ENCODE results near the gene UQCRQ. TPM values are rescaled to one million over a fixed set of nuclear protein-coding genes. Genes with fewer than 3 reads are reported as not detected.

UQCRQ gene
- total and polyA plus RNA-seq, 2 of the 13 experiments (the other 11 are each of a cell fraction or from before 2014, with no cell fraction given) = 257 to 575 TPM

- TF ChIP-seq MEIS2 (CRISPR knock-in tag; IDR thresholded peaks at IDR 0.05) (peak; percentile 95), ZNF660 (CRISPR knock-in tag; IDR thresholded peaks at IDR 0.05; ENCODE audit: borderline replicate concordance, low read depth) (no peak), RARG (CRISPR knock-in tag; IDR thresholded peaks at IDR 0.05; ENCODE audit: low read depth) (no peak), TGIF2 (CRISPR knock-in tag; IDR thresholded peaks at IDR 0.05) (peak; percentile 65; the same call in 1 of the 2 replicates), ZNF841 (CRISPR knock-in tag; IDR thresholded peaks at IDR 0.05; ENCODE audit: borderline replicate concordance) (no peak), MAFF (IDR thresholded peaks at IDR 0.05; ENCODE audit: low read depth, low read length) (0 out of 2 replicates have a peak, but pooled peaks have one; percentile 13), ZNF644 (CRISPR knock-in tag; IDR thresholded peaks at IDR 0.05; ENCODE audit: low read depth) (0 out of 2 replicates have a peak, but pooled peaks have one; percentile 23), ZNF232 (CRISPR knock-in tag; IDR thresholded peaks at IDR 0.05; ENCODE audit: borderline replicate concordance) (peak; percentile 64; the same call in 1 of the 2 replicates), ZGPAT (CRISPR knock-in tag; IDR thresholded peaks at IDR 0.05) (peak; percentile 61; the same call in 1 of the 2 replicates), POLR2AphosphoS2 (IDR thresholded peaks at IDR 0.05; ENCODE audit: low read depth, low read length) (no peak), ZNF839 (CRISPR knock-in tag; IDR thresholded peaks at IDR 0.05; ENCODE audit: borderline replicate concordance) (no peak), MTA1 (CRISPR knock-in tag; IDR thresholded peaks at IDR 0.05; ENCODE audit: borderline replicate concordance) (no peak), MXD4 (CRISPR knock-in tag; IDR thresholded peaks at IDR 0.05) (peak; percentile 71; the same call in 1 of the 2 replicates), MXI1 (IDR thresholded peaks at IDR 0.05; ENCODE audit: borderline replicate concordance, low read depth, low read length) (peak; percentile 51; the same call in 1 of the 3 replicates), CENPT (CRISPR knock-in tag; IDR thresholded peaks at IDR 0.05; ENCODE audit: low read depth) (no peak), ZNF761 (CRISPR knock-in tag; conservative IDR thresholded peaks at IDR 0.05) (no peak), MED1 (CRISPR knock-in tag; IDR thresholded peaks at IDR 0.05) (peak; percentile 95), IRF9 (CRISPR knock-in tag; IDR thresholded peaks at IDR 0.05; ENCODE audit: borderline replicate concordance) (peak; percentile 61), MIXL1 (CRISPR knock-in tag; IDR thresholded peaks at IDR 0.05) (peak; percentile 85), HOXA9 (CRISPR knock-in tag; IDR thresholded peaks at IDR 0.05; ENCODE audit: borderline replicate concordance) (no peak), TCF7L2 (IDR thresholded peaks at IDR 0.05; ENCODE audit: low read depth, low read length) (no peak), HNRNPL (IDR thresholded peaks at IDR 0.05; ENCODE audit: low read depth, low read length) (no peak), SPEN (CRISPR knock-in tag; IDR thresholded peaks at IDR 0.05; ENCODE audit: low read depth) (peak; percentile 72; the same call in 1 of the 2 replicates)
- TF ChIP-seq, protein P1, sequence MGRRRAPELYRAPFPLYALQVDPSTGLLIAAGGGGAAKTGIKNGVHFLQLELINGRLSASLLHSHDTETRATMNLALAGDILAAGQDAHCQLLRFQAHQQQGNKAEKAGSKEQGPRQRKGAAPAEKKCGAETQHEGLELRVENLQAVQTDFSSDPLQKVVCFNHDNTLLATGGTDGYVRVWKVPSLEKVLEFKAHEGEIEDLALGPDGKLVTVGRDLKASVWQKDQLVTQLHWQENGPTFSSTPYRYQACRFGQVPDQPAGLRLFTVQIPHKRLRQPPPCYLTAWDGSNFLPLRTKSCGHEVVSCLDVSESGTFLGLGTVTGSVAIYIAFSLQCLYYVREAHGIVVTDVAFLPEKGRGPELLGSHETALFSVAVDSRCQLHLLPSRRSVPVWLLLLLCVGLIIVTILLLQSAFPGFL (CRISPR knock-in tag; IDR thresholded peaks at IDR 0.05) = no peak
- TF ChIP-seq, protein P2, sequence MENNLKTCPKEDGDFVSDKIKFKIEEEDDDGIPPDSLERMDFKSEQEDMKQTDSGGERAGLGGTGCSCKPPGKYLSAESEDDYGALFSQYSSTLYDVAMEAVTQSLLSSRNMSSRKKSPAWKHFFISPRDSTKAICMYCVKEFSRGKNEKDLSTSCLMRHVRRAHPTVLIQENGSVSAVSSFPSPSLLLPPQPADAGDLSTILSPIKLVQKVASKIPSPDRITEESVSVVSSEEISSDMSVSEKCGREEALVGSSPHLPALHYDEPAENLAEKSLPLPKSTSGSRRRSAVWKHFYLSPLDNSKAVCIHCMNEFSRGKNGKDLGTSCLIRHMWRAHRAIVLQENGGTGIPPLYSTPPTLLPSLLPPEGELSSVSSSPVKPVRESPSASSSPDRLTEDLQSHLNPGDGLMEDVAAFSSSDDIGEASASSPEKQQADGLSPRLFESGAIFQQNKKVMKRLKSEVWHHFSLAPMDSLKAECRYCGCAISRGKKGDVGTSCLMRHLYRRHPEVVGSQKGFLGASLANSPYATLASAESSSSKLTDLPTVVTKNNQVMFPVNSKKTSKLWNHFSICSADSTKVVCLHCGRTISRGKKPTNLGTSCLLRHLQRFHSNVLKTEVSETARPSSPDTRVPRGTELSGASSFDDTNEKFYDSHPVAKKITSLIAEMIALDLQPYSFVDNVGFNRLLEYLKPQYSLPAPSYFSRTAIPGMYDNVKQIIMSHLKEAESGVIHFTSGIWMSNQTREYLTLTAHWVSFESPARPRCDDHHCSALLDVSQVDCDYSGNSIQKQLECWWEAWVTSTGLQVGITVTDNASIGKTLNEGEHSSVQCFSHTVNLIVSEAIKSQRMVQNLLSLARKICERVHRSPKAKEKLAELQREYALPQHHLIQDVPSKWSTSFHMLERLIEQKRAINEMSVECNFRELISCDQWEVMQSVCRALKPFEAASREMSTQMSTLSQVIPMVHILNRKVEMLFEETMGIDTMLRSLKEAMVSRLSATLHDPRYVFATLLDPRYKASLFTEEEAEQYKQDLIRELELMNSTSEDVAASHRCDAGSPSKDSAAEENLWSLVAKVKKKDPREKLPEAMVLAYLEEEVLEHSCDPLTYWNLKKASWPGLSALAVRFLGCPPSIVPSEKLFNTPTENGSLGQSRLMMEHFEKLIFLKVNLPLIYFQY (CRISPR knock-in tag; IDR thresholded peaks at IDR 0.05; ENCODE audit: borderline replicate concordance) = no peak
Measured at GRCh38 chr5:132837868-132838267, 28.6 kb upstream of the UQCRQ start (continued).
